Right lobe of liver (tissue), 4 donors: ENCODE data around the gene GATB.

Source experiments
- POLR2A ChIP-seq: fragments of 450-650 bp; IDR thresholded peaks from one replicate; pipeline ENCODE4 v1.6.1; 2017; ENCODE audit warnings: antibody characterized with exemption, mild to moderate bottlenecking
- TF ChIP-seq, protein P1 (sequence below), 4 donors: fragments of 200-600 bp in 3 of 4; fragments of 450-650 bp in 1 of 4; IDR thresholded peaks; one replicate each; pipeline versions ENCODE4 v1.5.1 to v1.8.0; 2016 to 2022; ENCODE audit warnings: antibody characterized with exemption in 4 of 4, mild to moderate bottlenecking in 2 of 4
- donor health status: DM: no; HTN: no; CAD: no.
- donor health status: DM: no; HTN: no; CAD: no.
- donor health status: DM: no; HTN: yes; CAD: no.

DNA sequence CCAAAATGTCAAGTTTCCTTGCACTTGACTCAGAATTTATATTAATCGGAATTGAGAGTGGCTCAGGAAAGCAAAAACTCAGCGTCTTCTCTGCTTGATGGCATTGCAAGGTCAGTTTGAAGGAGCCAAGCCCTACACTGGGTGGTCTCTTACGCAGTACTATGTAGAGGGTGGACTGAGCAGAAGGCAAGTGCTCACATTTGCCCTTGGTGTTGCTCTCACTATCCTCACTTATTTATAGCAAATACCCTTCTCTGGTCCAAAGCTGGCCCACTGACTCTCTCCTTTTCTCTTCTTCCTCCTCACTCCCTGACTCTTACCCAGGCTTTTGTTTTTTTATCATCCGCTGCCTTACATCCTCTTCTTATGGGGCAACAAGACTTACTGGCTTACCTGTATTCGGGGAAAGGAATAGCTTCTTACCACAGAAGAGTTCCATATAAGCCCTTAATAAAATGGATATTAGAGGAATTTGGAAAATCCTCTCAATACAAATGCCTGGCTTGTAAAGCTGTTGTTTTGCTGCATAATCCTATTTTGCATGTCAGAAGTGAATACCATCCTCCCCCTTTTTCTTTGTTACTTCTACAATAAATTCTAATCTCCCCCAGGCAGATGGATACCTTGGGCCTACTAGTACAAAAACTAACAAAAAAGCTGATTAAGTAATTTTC is 24.8 kb upstream of the GATB start:
- TF ChIP-seq, protein P1, sequence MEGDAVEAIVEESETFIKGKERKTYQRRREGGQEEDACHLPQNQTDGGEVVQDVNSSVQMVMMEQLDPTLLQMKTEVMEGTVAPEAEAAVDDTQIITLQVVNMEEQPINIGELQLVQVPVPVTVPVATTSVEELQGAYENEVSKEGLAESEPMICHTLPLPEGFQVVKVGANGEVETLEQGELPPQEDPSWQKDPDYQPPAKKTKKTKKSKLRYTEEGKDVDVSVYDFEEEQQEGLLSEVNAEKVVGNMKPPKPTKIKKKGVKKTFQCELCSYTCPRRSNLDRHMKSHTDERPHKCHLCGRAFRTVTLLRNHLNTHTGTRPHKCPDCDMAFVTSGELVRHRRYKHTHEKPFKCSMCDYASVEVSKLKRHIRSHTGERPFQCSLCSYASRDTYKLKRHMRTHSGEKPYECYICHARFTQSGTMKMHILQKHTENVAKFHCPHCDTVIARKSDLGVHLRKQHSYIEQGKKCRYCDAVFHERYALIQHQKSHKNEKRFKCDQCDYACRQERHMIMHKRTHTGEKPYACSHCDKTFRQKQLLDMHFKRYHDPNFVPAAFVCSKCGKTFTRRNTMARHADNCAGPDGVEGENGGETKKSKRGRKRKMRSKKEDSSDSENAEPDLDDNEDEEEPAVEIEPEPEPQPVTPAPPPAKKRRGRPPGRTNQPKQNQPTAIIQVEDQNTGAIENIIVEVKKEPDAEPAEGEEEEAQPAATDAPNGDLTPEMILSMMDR (IDR thresholded peaks at IDR 0.05): no peak
- no peak for TF ChIP-seq POLR2A
